OCI-LY1 (cell line): ENCODE data around the gene PTPA.

Experiments
- H2AFZ ChIP-seq: fragments of 200-600 bp; sonication (generic), shearing (Covaris generic); 2 replicates; pipeline ENCODE4 v1.6.0; 2014; ENCODE audit warnings: antibody characterized with exemption, mild to moderate bottlenecking, low read length
- H3F3A ChIP-seq: fragments of 200-600 bp; sonication (generic), shearing (Covaris generic); 2 replicates; pipeline ENCODE4 v1.6.0; 2014; ENCODE audit warnings: mild to moderate bottlenecking, antibody characterized with exemption, low read length, moderate library complexity; ENCODE audit not compliant: insufficient read depth
- H3K27ac ChIP-seq: fragments of 200-600 bp; sonication (generic); 2 replicates; pipeline ENCODE4 v1.5.1; 2014; ENCODE audit warnings: low read length, mixed run types, mild to moderate bottlenecking, low read depth; ENCODE audit not compliant: poor library complexity, severe bottlenecking
- H3K27me3 ChIP-seq: fragments of 200-600 bp; sonication (generic); 2 replicates; pipeline ENCODE4 v1.6.0; 2014; ENCODE audit warnings: antibody characterized with exemption, mild to moderate bottlenecking, low read length, moderate library complexity; ENCODE audit not compliant: insufficient read depth
- H3K36me3 ChIP-seq: fragments of 200-600 bp; sonication (generic); 2 replicates; pipeline ENCODE4 v1.6.1; 2014; ENCODE audit warnings: mild to moderate bottlenecking, antibody characterized with exemption, low read length, moderate library complexity, mixed read lengths; ENCODE audit not compliant: insufficient read depth
- H3K4me1 ChIP-seq: fragments of 200-600 bp; sonication (generic); 2 replicates; pipeline ENCODE4 v1.5.1; 2014; ENCODE audit warnings: mild to moderate bottlenecking, low read length, moderate library complexity; ENCODE audit not compliant: insufficient read depth, severe bottlenecking
- H3K4me2 ChIP-seq: fragments of 200-600 bp; sonication (generic), shearing (Covaris generic); 2 replicates; pipeline ENCODE4 v1.6.1; 2014; ENCODE audit warnings: low read length
- H3K4me3 ChIP-seq: fragments of 200-600 bp; sonication (generic); 2 replicates; pipeline ENCODE4 v1.5.1; 2014; ENCODE audit warnings: low read length, low read depth, mild to moderate bottlenecking, mixed read lengths; ENCODE audit not compliant: poor library complexity, severe bottlenecking
- H3K79me2 ChIP-seq: fragments of 200-600 bp; shearing (Covaris generic); 2 replicates; pipeline ENCODE4 v1.6.1; 2016; ENCODE audit warnings: mixed run types, low read length, mixed read lengths; ENCODE audit not compliant: insufficient read depth
- H3K9ac ChIP-seq: fragments of 200-600 bp; sonication (generic), shearing (Covaris generic); 2 replicates; pipeline ENCODE4 v1.6.1; 2014; ENCODE audit warnings: mild to moderate bottlenecking, low read length, mixed read lengths
- H3K9me2 ChIP-seq: fragments of 200-600 bp; sonication (generic), shearing (Covaris generic); 2 replicates; pipeline ENCODE4 v1.6.1; 2014; ENCODE audit warnings: low read depth, mild to moderate bottlenecking, low read length, mixed read lengths
- H3K9me3 ChIP-seq: fragments of 200-600 bp; shearing (Covaris generic); 2 replicates; pipeline ENCODE4 v1.6.1; 2014; ENCODE audit warnings: low read length, mixed read lengths
- H4K20me1 ChIP-seq: fragments of 200-600 bp; sonication (generic), shearing (Covaris generic); 2 replicates; pipeline ENCODE4 v1.6.0; 2016; ENCODE audit warnings: mild to moderate bottlenecking, low read length; ENCODE audit not compliant: insufficient read depth
- EZH2 ChIP-seq: fragments of 200-600 bp; sonication (generic), shearing (Covaris generic); IDR thresholded peaks from 2 replicates; pipeline ENCODE4 v1.8.0; 2017; ENCODE audit warnings: borderline replicate concordance, mixed run types, mild to moderate bottlenecking, antibody characterized with exemption, low read length, moderate library complexity, mixed read lengths
- TF ChIP-seq, protein P1 (sequence below): fragments of 200-600 bp; sonication (generic), shearing (Covaris generic); IDR thresholded peaks from 2 replicates; pipeline ENCODE4 v1.5.1; 2017; ENCODE audit warnings: mild to moderate bottlenecking, antibody characterized with exemption, low read length, moderate library complexity, mixed read lengths

Gene PTPA

GRCh38 chr9:129079829-129080228, 31.4 kb upstream of the PTPA start:
- H3K4me3 ChIP-seq = peak overlapping the region; percentile 76

DNA sequence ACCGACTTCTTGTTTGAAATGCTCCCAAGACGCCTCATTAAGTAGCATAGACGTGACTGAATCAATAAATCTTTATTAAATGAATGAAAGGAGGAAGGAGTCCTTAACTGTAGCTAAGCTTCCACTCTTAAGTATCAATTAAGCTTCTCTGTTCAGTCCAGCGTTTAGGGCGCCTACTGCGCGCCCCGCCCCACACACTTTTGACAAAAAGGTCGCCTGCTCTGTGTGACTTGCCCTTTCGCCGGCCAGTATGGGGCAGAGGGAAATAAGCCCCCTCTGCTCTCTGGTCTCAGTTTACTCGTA, 31.0 kb upstream of the PTPA start:
- H3K27ac ChIP-seq = no peak overlapping the region
- H3K27me3 ChIP-seq = no peaks in the 10 kb centered on the region
- TF ChIP-seq, protein P1, sequence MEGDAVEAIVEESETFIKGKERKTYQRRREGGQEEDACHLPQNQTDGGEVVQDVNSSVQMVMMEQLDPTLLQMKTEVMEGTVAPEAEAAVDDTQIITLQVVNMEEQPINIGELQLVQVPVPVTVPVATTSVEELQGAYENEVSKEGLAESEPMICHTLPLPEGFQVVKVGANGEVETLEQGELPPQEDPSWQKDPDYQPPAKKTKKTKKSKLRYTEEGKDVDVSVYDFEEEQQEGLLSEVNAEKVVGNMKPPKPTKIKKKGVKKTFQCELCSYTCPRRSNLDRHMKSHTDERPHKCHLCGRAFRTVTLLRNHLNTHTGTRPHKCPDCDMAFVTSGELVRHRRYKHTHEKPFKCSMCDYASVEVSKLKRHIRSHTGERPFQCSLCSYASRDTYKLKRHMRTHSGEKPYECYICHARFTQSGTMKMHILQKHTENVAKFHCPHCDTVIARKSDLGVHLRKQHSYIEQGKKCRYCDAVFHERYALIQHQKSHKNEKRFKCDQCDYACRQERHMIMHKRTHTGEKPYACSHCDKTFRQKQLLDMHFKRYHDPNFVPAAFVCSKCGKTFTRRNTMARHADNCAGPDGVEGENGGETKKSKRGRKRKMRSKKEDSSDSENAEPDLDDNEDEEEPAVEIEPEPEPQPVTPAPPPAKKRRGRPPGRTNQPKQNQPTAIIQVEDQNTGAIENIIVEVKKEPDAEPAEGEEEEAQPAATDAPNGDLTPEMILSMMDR = no peak
- no peak for TF ChIP-seq EZH2
- H3K9me2 ChIP-seq = no peaks in the 10 kb centered on the region
- H3K4me2 ChIP-seq = peak overlapping the region; percentile 96
- H3K4me3 ChIP-seq = peak overlapping the region; percentile 76
- H3K79me2 ChIP-seq = peaks cover 8% of the 10 kb centered on the region
- H3K4me1 ChIP-seq = peaks cover 27% of the 10 kb centered on the region
- H3K9me3 ChIP-seq = no peaks in the 10 kb centered on the region
- H3K9ac ChIP-seq = peak overlapping the region; percentile 73
- H3F3A ChIP-seq = no peaks in the 10 kb centered on the region
- no peaks in the 10 kb centered on the region for H4K20me1 ChIP-seq
- no peak overlapping the region for H2AFZ ChIP-seq
- peaks cover 5% of the 10 kb centered on the region for H3K36me3 ChIP-seq

More at GRCh38 chr9:129079829-129080228, 31.4 kb upstream of the PTPA start:
- Histone ChIP-seq H3K79me2 (peaks cover 8% of the 10 kb centered on the region), H3K9me3 (no peaks in the 10 kb centered on the region), H3K27me3 (no peaks in the 10 kb centered on the region), H3K9ac (peak overlapping the region; percentile 73), H3K27ac (no peak overlapping the region), H3K4me1 (peaks cover 27% of the 10 kb centered on the region), H3F3A (no peaks in the 10 kb centered on the region), H3K36me3 (peaks cover under 1% of the 10 kb centered on the region; the same call in 1 of the 2 replicates), H4K20me1 (no peaks in the 10 kb centered on the region), H2AFZ (no peak overlapping the region), H3K4me2 (peak overlapping the region; percentile 96), H3K9me2 (no peaks in the 10 kb centered on the region)
- TF ChIP-seq EZH2 = no peak
- TF ChIP-seq, protein P1 = no peak

DNA sequence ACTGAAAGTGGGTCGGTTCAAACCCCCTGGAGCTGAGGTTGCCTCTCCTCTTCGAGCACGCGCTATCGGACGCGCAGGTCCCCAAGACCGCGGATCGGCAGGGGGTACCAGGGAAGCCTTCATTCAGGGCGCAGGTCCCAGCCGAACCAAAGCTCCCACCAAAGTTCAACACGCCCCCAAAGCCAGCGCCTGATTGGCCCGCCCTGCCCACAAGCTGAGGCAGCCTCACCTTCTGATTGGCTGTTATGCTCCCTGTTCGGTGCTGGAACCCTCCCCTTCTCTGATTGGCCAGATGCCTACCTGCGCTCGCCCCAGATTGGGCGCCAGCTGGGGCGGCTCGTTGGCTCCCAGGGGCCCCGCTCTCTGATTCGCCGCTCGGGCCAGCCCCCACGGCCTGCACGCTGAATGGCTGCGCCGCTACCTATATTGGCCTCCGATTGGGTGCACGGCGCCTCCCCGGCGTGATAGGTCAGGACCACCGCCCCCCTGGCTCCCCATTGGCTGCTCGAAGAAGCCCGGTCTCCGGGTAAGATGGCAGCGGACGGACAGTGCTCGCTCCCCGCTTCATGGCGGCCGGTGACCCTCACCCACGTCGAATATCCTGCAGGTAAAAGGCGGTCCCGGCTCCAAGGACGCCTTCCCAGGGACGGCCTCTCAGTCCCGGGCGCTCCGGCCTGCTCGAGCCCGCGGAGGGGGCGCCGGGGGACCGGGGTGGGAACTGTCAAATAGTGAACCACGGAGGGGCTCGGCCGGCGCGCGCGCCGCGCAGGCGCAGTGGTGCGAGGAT, 30.4 kb upstream of the PTPA start, which contains the start of gene DOLPP1:
Gene DOLPP1, plus strand, starts transcription at position 511 of the 787 bp plus-strand sequence. Its CDS starts 21 bp downstream, at position 532.
- H3K4me1 ChIP-seq = peaks cover 27% of the 10 kb centered on the region
- H3K4me3 ChIP-seq = peak within 1 kb of the TSS; percentile 76
- H3F3A ChIP-seq = no peaks in the 10 kb centered on the region
- TF ChIP-seq EZH2 = no peak
- TF ChIP-seq, protein P1 = no peak
- peaks cover 10% of the 10 kb centered on the region for H3K36me3 ChIP-seq
- H3K9ac ChIP-seq = peak within 1 kb of the TSS; percentile 83
- H3K4me2 ChIP-seq = peak within 1 kb of the TSS; percentile 96
- H3K79me2 ChIP-seq = peaks cover 8% of the 10 kb centered on the region
- H3K27me3 ChIP-seq = no peaks in the 10 kb centered on the region
- no peak within 1 kb of the TSS for H2AFZ ChIP-seq
- H3K27ac ChIP-seq = no peak within 1 kb of the TSS
- no peaks in the 10 kb centered on the region for H4K20me1 ChIP-seq
- no peaks in the 10 kb centered on the region for H3K9me3 ChIP-seq
- H3K9me2 ChIP-seq = no peaks in the 10 kb centered on the region
